CD4-positive, CD25-positive, alpha-beta regulatory T cell (primary cell): Measurements from ENCODE around the gene NACAD. TPM values are rescaled to one million over a fixed set of nuclear protein-coding genes. Genes with fewer than 3 reads are reported as not detected.
A peak's percentile ranks its signal among the peaks of the same experiment; 100 is the strongest.

Experiments
- ATAC-seq, 2 donors: fragments of 150-1000 bp; cut with Tn5 transposase; one replicate each; pipeline ENCODE4 v1.10.0; 2021; ENCODE audit warnings: low read depth in 2 of 2, moderate number of reproducible peaks in 2 of 2, moderate library complexity in 1 of 2
- DNase-seq, 3 donors: peaks; one replicate each; pipeline versions ENCODE4 v3.0.0 to v3.0.0-alpha.2; 2012 to 2022; ENCODE audit warnings: mixed read lengths in 1 of 3
- H3K27ac ChIP-seq: one replicate; pipeline ENCODE4 v1.7.0; 2013; ENCODE audit warnings: mild to moderate bottlenecking, low read length; ENCODE audit not compliant: insufficient read depth, poor library complexity, severe bottlenecking
- H3K27me3 ChIP-seq: one replicate; pipeline ENCODE4 v1.7.0; 2013; ENCODE audit warnings: low read length; ENCODE audit not compliant: control insufficient read depth, insufficient read depth
- H3K36me3 ChIP-seq: one replicate; pipeline ENCODE4 v1.7.0; 2013; ENCODE audit warnings: mild to moderate bottlenecking, low read length, moderate library complexity; ENCODE audit not compliant: control insufficient read depth, insufficient read depth
- H3K4me1 ChIP-seq: 2 replicates; pipeline ENCODE4 v1.7.0; 2013; ENCODE audit warnings: mild to moderate bottlenecking, low read length; ENCODE audit not compliant: insufficient read depth, control insufficient read depth, poor library complexity, severe bottlenecking
- H3K4me3 ChIP-seq: one replicate; pipeline ENCODE4 v1.7.0; 2013; ENCODE audit warnings: low read depth, mild to moderate bottlenecking, low read length, moderate library complexity
- H3K9me3 ChIP-seq, 2 experiments: 1 replicate in 1 of 2; 2 replicates in 1 of 2; pipeline ENCODE4 v1.7.0; 2013; ENCODE audit warnings: low read length in 2 of 2, mild to moderate bottlenecking in 1 of 2, moderate library complexity in 1 of 2; ENCODE audit not compliant: control insufficient read depth in 2 of 2
- H3K27ac Mint-ChIP-seq, 3 donors: one replicate each; pipeline ENCODE4 v1.8.0; 2020 to 2022; ENCODE audit warnings: mild to moderate bottlenecking in 3 of 3, mixed read lengths in 3 of 3, moderate library complexity in 2 of 3
- H3K27me3 Mint-ChIP-seq: one replicate; pipeline ENCODE4 v1.8.0; 2022; ENCODE audit warnings: mild to moderate bottlenecking, mixed read lengths
- H3K36me3 Mint-ChIP-seq: one replicate; pipeline ENCODE4 v1.8.0; 2020; ENCODE audit warnings: mixed read lengths
- H3K4me1 Mint-ChIP-seq, 4 donors: one replicate each; pipeline ENCODE4 v1.8.0; 2020 to 2022; ENCODE audit warnings: mixed read lengths in 4 of 4, mild to moderate bottlenecking in 1 of 4
- H3K4me3 Mint-ChIP-seq, 4 donors: one replicate each; pipeline ENCODE4 v1.8.0; 2020 to 2022; ENCODE audit warnings: mild to moderate bottlenecking in 4 of 4, mixed read lengths in 4 of 4, moderate library complexity in 3 of 4
- H3K9me3 Mint-ChIP-seq, 7 donors: one replicate each; pipeline ENCODE4 v1.8.0; 2020 to 2022; ENCODE audit warnings: mixed read lengths in 7 of 7, mild to moderate bottlenecking in 3 of 7, moderate library complexity in 2 of 7
- polyA plus RNA-seq, 4 donors: library from polyadenylated mRNA; unstranded; fragments of 300-500 nt; fragmentation: Illumina TruSeq; gene quantifications; one replicate each; pipeline ENCODE4 v1.2.3, GENCODE V29; 2021
- total RNA-seq: library from RNA; stranded (reverse); gene quantifications from one replicate; pipeline ENCODE4 v1.2.3, GENCODE V29; 2022

NACAD gene
- total and polyA plus RNA-seq, 5 donors from 2014 or later, result 0.07 TPM; not detected in 4

- peaks cover 96% of the 10 kb centered on the region for H3K36me3 ChIP-seq
- peaks cover 38% of the 10 kb centered on the region for H3K36me3 Mint-ChIP-seq
- ATAC-seq (no peak), DNase-seq (no peak)
- H3K27ac Mint-ChIP-seq, result no peak overlapping the region
- H3K4me1 ChIP-seq, result peaks cover 8% of the 10 kb centered on the region
- H3K9me3 Mint-ChIP-seq, result no peaks in the 10 kb centered on the region
- H3K27me3 Mint-ChIP-seq, result peaks cover 4% of the 10 kb centered on the region
- peak overlapping the region in 1 of 4 donors; percentile 86 for H3K4me3 Mint-ChIP-seq
- no peaks in the 10 kb centered on the region for H3K9me3 ChIP-seq
- no peaks in the 10 kb centered on the region for H3K27me3 ChIP-seq
- no peak overlapping the region for H3K27ac ChIP-seq
- H3K4me3 ChIP-seq, result no peak overlapping the region
- H3K4me1 Mint-ChIP-seq, result peaks cover 0 to 55% (median 25%) of the 10 kb centered on the region in 4 donors
Observed at GRCh38 chr7:45069444-45070253, 19.1 kb downstream of the NACAD start.

GRCh38 chr7:45068236-45069023, 20.3 kb downstream of the NACAD start:
- no peak for ATAC-seq
- no peak overlapping the region for H3K4me3 ChIP-seq
- H3K36me3 Mint-ChIP-seq, result peaks cover 39% of the 10 kb centered on the region

GRCh38 chr7:45067582-45067981, 21.2 kb downstream of the NACAD start:
- DNase-seq, result no peak
- Mint-ChIP-seq H3K4me3 (no peak overlapping the region), H3K4me1 (peaks cover 0 to 71% (median 27%) of the 10 kb centered on the region in 4 donors), H3K36me3 (peaks cover 33% of the 10 kb centered on the region), H3K9me3 (no peaks in the 10 kb centered on the region), H3K27me3 (peaks cover 4% of the 10 kb centered on the region), H3K27ac (no peak overlapping the region)
- peaks cover 95% of the 10 kb centered on the region for H3K36me3 ChIP-seq
- no peak for ATAC-seq
- H3K9me3 ChIP-seq, result no peaks in the 10 kb centered on the region
- no peak overlapping the region for H3K27ac ChIP-seq
- no peak overlapping the region for H3K4me3 ChIP-seq
- no peaks in the 10 kb centered on the region for H3K27me3 ChIP-seq
- H3K4me1 ChIP-seq, result peaks cover 8% of the 10 kb centered on the region

More at GRCh38 chr7:45068236-45069023, 20.3 kb downstream of the NACAD start:
- Mint-ChIP-seq H3K27me3 (peaks cover 4% of the 10 kb centered on the region), H3K4me1 (peaks cover 0 to 68% (median 26%) of the 10 kb centered on the region in 4 donors), H3K4me3 (no peak overlapping the region), H3K27ac (peak overlapping the region in 1 of 3 donors; percentile 65), H3K9me3 (no peaks in the 10 kb centered on the region)
- peaks cover 8% of the 10 kb centered on the region for H3K4me1 ChIP-seq
- H3K9me3 ChIP-seq, result no peaks in the 10 kb centered on the region
- DNase-seq, result peak in 1 of 3 donors; percentile 39
- H3K27me3 ChIP-seq, result no peaks in the 10 kb centered on the region
- peaks cover 96% of the 10 kb centered on the region for H3K36me3 ChIP-seq
- peak overlapping the region; percentile 26 for H3K27ac ChIP-seq

GRCh38 chr7:45066409-45066808, 22.4 kb downstream of the NACAD start:
- Mint-ChIP-seq H3K27me3 (peaks cover 4% of the 10 kb centered on the region), H3K4me1 (peaks cover 8 to 76% (median 34%) of the 10 kb centered on the region in 4 donors), H3K9me3 (no peaks in the 10 kb centered on the region), H3K36me3 (peaks cover 35% of the 10 kb centered on the region), H3K4me3 (no peak overlapping the region), H3K27ac (no peak overlapping the region)
- Histone ChIP-seq H3K27ac (no peak overlapping the region), H3K9me3 (no peaks in the 10 kb centered on the region), H3K4me3 (no peak overlapping the region), H3K27me3 (no peaks in the 10 kb centered on the region), H3K36me3 (peaks cover 94% of the 10 kb centered on the region), H3K4me1 (peaks cover 20% of the 10 kb centered on the region)
- no peak for DNase-seq
- ATAC-seq, result no peak

GRCh38 chr7:45065031-45065995, 23.5 kb downstream of the NACAD start:
- H3K27me3 Mint-ChIP-seq, result peaks cover 4% of the 10 kb centered on the region
- no peak for DNase-seq

GRCh38 chr7:45064047-45064725, 24.6 kb downstream of the NACAD start:
- no peak for ATAC-seq
- DNase-seq, result no peak
- Histone ChIP-seq H3K4me1 (peaks cover 38% of the 10 kb centered on the region), H3K27me3 (no peaks in the 10 kb centered on the region), H3K9me3 (no peaks in the 10 kb centered on the region), H3K4me3 (no peak overlapping the region), H3K36me3 (peaks cover 86% of the 10 kb centered on the region), H3K27ac (no peak overlapping the region)
- peaks cover 4% of the 10 kb centered on the region for H3K27me3 Mint-ChIP-seq
- H3K9me3 Mint-ChIP-seq, result no peaks in the 10 kb centered on the region
- H3K4me3 Mint-ChIP-seq, result peak overlapping the region in 1 of 4 donors; percentile 10
- peaks cover 44% of the 10 kb centered on the region for H3K36me3 Mint-ChIP-seq
- peak overlapping the region in 2 of 3 donors; percentile 20 to 32 for H3K27ac Mint-ChIP-seq
- peaks cover 19 to 89% (median 50%) of the 10 kb centered on the region in 4 donors for H3K4me1 Mint-ChIP-seq

More at GRCh38 chr7:45065031-45065995, 23.5 kb downstream of the NACAD start:
- peaks cover 92% of the 10 kb centered on the region for H3K36me3 ChIP-seq
- no peak overlapping the region for H3K4me3 ChIP-seq
- H3K9me3 Mint-ChIP-seq, result no peaks in the 10 kb centered on the region
- peak overlapping the region in 1 of 4 donors; percentile 8 for H3K4me3 Mint-ChIP-seq
- peaks cover 16 to 86% (median 44%) of the 10 kb centered on the region in 4 donors for H3K4me1 Mint-ChIP-seq
- H3K27ac ChIP-seq, result no peak overlapping the region
- ATAC-seq, result no peak
- H3K27me3 ChIP-seq, result no peaks in the 10 kb centered on the region
- H3K27ac Mint-ChIP-seq, result peak overlapping the region in 2 of 3 donors; percentile 65 to 79
- no peaks in the 10 kb centered on the region for H3K9me3 ChIP-seq
- peaks cover 42% of the 10 kb centered on the region for H3K36me3 Mint-ChIP-seq
- H3K4me1 ChIP-seq, result peaks cover 28% of the 10 kb centered on the region
